NOMO-1 (cell line): ENCODE measurements around the gene G6PD.
A peak's percentile ranks its signal among the peaks of the same experiment; 100 is the strongest.
"Not testable (repeated sequence)": the region's sequence is repeated elsewhere in the genome, so short reads cannot be mapped to it uniquely, and the experiment has no call there.

Experiments used
- DNase-seq, 2 experiments: peaks; one replicate each; lab custom pipeline; 2025; ENCODE audit not compliant: unreplicated experiment in 2 of 2; lab: John Stamatoyannopoulos, UW

Gene G6PD

DNA sequence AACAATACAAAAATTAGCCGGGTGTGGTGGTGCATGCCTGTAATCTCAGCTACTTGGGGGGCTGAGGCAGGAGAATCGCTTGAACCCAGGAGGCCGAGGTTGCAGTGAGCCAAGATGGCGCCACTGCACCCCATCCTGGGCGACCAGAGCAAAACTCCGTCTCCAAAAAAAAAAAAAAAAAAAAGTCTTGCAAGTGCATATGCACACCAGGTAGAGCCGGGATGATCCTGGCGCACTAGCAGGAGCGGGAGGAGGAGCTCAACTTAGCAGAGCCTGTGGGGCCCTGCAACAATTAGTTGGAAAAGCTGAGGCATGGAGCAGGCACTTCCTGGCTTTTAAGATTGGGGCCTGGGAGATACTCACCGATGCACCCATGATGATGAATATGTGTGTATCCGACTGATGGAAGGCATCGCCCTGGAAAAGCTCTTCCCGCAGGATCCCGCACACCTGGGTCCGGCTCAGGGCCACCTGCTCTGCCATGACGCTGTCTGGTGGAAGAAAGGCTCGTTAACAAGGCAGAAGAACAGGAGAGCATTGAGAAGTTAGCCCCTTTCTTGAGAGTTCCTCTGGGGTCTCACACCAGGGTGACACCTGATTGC is 872 bp downstream of the G6PD start:
- DNase-seq: no peak

GRCh38 chrX:154542723-154543424 is 3.8 kb downstream of the G6PD start:
- peak; percentile 76 to 85 for DNase-seq

- peak; percentile 58 to 70 for DNase-seq
Observed at GRCh38 chrX:154541896-154542722, 4.5 kb downstream of the G6PD start.

DNA sequence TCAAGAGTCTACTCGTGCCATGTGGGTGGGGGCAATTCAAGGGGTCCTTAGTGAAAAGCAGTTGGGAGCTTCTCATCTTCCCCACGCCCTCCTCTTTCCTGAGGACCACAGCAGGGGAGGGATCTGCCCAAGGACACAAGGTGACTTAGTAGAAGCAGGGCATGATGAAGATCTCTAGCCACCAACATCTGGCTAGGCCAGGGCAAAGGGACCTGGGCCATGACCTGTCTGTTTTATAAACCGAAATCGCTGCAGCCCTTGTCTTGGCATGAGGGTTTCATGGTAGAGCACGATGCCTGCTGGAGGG is 5.1 kb downstream of the G6PD start:
- DNase-seq: no peak

- no peak for DNase-seq
Observed at GRCh38 chrX:154540897-154541535, 5.6 kb downstream of the G6PD start.

- not testable (repeated sequence) for DNase-seq
Observed at GRCh38 chrX:154540365-154540764, 6.3 kb downstream of the G6PD start.

GRCh38 chrX:154539077-154539476 is 7.6 kb downstream of the G6PD start:
- no peak for DNase-seq

GRCh38 chrX:154535892-154536291 is 10.8 kb downstream of the G6PD start:
- no peak for DNase-seq

GRCh38 chrX:154534526-154535322 is 11.9 kb downstream of the G6PD start:
- DNase-seq: peak; percentile 73 to 87

GRCh38 chrX:154532690-154533089 is 14.0 kb downstream of the G6PD start:
- DNase-seq: no peak

GRCh38 chrX:154531626-154532025 is 15.0 kb downstream of the G6PD start:
- no peak for DNase-seq

DNA sequence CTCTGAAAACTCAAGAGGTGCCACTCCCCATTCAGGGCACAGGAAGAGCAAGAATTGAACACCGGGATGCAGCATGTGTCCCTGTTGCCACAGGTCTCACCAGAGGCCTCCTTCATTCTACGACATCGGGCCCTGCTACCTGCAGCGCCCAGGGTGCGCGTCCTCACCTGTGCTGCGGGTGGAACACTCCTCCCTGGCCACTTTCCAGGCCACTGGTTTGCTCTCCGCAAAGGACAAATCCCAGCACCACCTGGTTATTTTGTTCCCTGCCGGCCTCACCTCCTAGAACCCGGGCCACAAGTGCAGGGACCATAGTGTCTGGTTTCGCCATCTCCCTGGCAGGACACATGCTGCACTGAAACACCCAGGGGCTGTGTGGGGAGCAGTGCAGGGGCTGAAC is 16.4 kb downstream of the G6PD start:
- no peak for DNase-seq

DNA sequence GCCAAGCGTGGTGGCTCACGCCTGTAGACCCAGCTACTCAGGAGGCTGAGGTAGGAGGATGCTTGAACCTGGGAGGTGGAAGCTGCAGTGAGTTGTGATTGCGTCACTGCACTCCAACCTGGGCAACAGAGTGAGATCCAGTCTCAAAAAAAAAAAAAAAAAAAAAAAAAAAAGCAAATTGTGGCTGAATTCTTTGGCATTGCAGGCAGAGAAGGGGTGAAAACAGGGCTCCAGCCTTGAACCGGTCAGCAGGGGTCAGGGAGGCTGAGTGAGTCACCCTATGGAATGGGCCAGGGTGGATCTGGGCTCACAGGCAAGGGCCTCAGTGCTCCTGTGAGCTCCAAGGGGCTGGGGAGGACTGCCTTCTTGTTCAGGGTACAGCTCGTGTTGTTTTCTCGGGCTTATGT is 17.4 kb downstream of the G6PD start:
- no peak for DNase-seq

DNA sequence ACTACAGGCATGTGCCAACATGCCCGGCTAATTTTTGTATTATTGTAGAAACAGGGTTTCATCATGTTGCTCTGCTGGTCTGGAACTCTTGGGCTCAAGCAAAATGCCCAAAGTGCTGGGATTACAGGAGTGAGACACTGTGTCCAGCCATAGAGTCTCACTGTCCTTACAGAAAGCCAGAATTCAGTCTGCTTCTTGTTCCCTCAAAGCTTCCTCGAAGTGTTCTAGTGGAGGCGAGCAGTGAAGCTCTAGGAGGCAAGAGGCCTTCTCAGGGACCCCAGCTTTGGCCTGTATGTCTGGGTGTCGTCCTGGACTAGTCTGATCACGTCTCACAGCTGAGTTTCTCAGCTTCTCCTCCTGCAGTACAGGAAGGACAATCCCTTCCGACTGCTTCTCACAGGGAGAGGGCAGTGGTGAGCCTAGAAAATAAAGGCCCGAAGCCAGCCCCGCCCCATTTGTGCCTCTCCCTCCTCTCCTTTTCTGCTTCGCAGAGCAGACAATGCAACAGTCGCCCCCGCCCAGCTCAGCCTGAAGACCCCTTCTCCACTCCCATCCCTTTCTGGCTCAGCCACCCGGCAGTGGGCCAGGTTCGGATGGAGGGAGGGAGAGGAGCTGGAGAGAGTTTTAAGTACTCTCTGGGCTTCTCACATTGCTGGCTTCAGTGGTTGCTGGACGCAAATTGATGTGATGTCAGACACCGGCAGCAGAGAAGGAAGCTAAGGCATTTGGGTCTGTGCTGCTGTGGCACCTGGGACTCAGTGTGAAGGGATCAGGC is 19.6 kb downstream of the G6PD start:
- DNase-seq: peak; percentile 70 to 72

GRCh38 chrX:154525606-154526490 is 20.8 kb downstream of the G6PD start:
- DNase-seq: no peak

- no peak for DNase-seq
Observed at GRCh38 chrX:154519389-154519788, 27.3 kb downstream of the G6PD start.

DNA sequence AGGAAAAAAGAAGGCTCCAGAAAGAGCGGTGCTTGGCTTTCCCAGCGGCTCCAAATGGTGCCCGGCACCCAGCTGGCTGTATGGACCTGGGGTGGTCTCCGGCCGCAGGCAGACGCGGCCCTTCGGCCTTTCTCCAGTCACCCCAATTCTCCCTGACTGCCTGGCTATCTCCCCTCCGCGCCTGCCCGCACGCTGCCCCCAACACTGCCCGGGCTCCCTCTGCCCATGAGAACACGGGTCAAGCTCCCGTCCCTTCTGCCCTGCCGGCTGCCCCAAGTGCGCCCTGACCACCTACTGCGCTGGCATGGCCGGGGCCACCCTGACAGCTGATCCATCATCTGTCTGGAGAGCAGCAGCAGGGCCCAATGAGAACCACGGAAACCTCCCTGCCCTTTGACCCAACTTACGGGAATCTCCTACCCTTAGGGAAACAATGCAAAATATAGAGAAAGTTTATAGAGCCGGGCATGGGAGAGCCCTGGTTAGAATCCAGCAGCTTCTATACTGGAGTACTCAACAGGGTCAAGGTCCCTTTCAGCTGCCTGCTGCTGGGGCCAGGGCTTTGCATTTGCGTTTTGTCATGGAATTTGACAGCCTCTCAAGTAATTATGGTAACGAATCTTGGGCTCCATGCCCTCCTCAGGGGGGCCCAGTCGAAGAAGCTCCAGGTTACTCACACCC is 29.4 kb downstream of the G6PD start:
- DNase-seq: no peak

DNA sequence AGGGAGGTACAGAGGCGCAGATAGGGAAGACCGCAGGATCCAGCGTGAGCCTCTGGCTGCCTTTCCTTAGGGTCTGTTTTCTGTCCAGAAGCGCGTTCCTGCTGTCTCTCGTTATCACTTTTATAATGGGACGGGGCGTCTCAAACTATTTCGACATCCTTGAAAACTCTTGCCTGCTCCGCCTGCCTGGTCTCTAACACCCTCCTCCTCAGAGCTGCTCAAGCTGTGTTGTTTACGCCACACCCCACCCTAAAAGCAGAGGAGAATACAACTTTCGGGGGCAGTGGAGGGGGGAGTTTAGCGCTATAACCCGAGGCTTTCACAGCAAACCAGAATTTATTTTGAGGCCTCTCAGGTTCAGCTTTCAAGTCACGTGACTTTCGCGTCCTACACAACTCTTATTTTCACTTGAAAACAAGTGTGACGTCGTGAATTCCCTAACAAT is 30.0 kb downstream of the G6PD start:
- DNase-seq: peak in 1 of 2 experiments; percentile 56
